Endothelial cell of umbilical vein (primary cell): ENCODE measurements around the gene EP400. TPM values are rescaled to one million over a fixed set of nuclear protein-coding genes. Genes with fewer than 3 reads are reported as not detected.

ENCODE experiments used
- BruUV-seq: library from RNA; stranded (reverse); fragments of 400-500 nt; replicated peaks from 2 replicates; lab custom pipeline; 2021; lab: Mats Ljungman, UMichigan
- CTCF ChIA-PET: fragments of 300-600, 350-600 bp; sonication (Branson Sonifier 250); formaldehyde crosslinking; loops from one replicate; lab custom pipeline; 2021; ENCODE audit warnings: antibody characterized with exemption, inconsistent platforms; lab: Charles Lee
- POLR2A ChIA-PET: fragments of 300-600, 350-600 bp; sonication (Branson Sonifier 250); formaldehyde crosslinking; loops from one replicate; lab custom pipeline; 2021; ENCODE audit warnings: antibody characterized with exemption, inconsistent platforms; lab: Charles Lee
- DNase-seq: peaks from one replicate; pipeline ENCODE4 v3.0.0-alpha.2; 2011; ENCODE audit warnings: low read depth, low spot score
- FAIRE-seq: peaks from 2 replicates; lab custom pipeline; 2011; peaks lifted over from hg19 to GRCh38; lab: Jason Lieb, UNC
- H2AFZ ChIP-seq: 2 replicates; pipeline ENCODE4 v1.6.0; 2012; ENCODE audit warnings: low read depth, low read length, control low read depth, inconsistent platforms
- H3K27ac ChIP-seq: 2 replicates; pipeline ENCODE4 v1.5.1; 2011; ENCODE audit warnings: low read depth, mild to moderate bottlenecking, control low read depth, low read length, moderate library complexity; ENCODE audit not compliant: insufficient read depth
- H3K27me3 ChIP-seq, 2 experiments: 2 replicates each; pipeline versions ENCODE4 v1.6.0 to v1.6.1; 2011; ENCODE audit warnings: low read length in 2 of 2, mixed read lengths in 1 of 2; ENCODE audit not compliant: control insufficient read depth in 2 of 2, insufficient read depth in 2 of 2
- H3K36me3 ChIP-seq, 2 experiments: 2 replicates in 1 of 2; 3 replicates in 1 of 2; pipeline ENCODE4 v1.5.1; 2011; ENCODE audit warnings: low read length in 2 of 2, mild to moderate bottlenecking in 1 of 2, moderate library complexity in 1 of 2; ENCODE audit not compliant: control insufficient read depth in 2 of 2, insufficient read depth in 2 of 2; ENCODE audit errors: extremely low read depth in 1 of 2
- H3K4me1 ChIP-seq: 3 replicates; pipeline ENCODE4 v1.5.1; 2011; ENCODE audit warnings: mild to moderate bottlenecking, low read length; ENCODE audit not compliant: control insufficient read depth, insufficient read depth; ENCODE audit errors: extremely low read depth
- H3K4me2 ChIP-seq: 2 replicates; pipeline ENCODE4 v1.6.1; 2011; ENCODE audit warnings: low read length, control low read depth, mixed read lengths; ENCODE audit not compliant: insufficient read depth
- H3K4me3 ChIP-seq, 3 experiments: fragments of 200-600 bp in 1 of 3; sonication (generic), shearing (Covaris generic) in 1 of 3; replicated peaks in 1 of 3; 2 replicates each; pipeline ENCODE4 v1.5.1; 2011 to 2016; ENCODE audit warnings: control low read depth in 3 of 3, low read length in 3 of 3, mild to moderate bottlenecking in 2 of 3, inconsistent platforms in 1 of 3, low read depth in 1 of 3, moderate library complexity in 1 of 3; ENCODE audit not compliant: insufficient read depth in 1 of 3
- H3K79me2 ChIP-seq: 2 replicates; pipeline ENCODE4 v1.6.0; 2012; ENCODE audit warnings: low read length, inconsistent platforms; ENCODE audit not compliant: control insufficient read depth, insufficient read depth
- H3K9ac ChIP-seq: replicated peaks from 2 replicates; pipeline ENCODE3; 2011; ENCODE audit warnings: low read length, control low read depth; ENCODE audit not compliant: insufficient read depth; ENCODE audit errors: extremely low read depth
- H3K9me1 ChIP-seq: replicated peaks from 3 replicates; pipeline ENCODE4 v1.6.0; 2011; ENCODE audit warnings: mild to moderate bottlenecking, low read length; ENCODE audit not compliant: control insufficient read depth, insufficient read depth; ENCODE audit errors: extremely low read depth
- H3K9me3 ChIP-seq: replicated peaks from 2 replicates; pipeline ENCODE4 v1.5.1; 2012; ENCODE audit warnings: low read length, inconsistent platforms; ENCODE audit not compliant: control insufficient read depth, insufficient read depth
- H4K20me1 ChIP-seq: replicated peaks from 2 replicates; pipeline ENCODE3; 2011; ENCODE audit warnings: mild to moderate bottlenecking, low read length; ENCODE audit not compliant: control insufficient read depth, insufficient read depth; ENCODE audit errors: extremely low read depth
- CTCF ChIP-seq, 2 donors: IDR thresholded peaks; 1 replicate in 1 of 2; 2 replicates in 1 of 2; pipeline ENCODE4 v1.5.1; 2011; ENCODE audit warnings: low read length in 2 of 2, mild to moderate bottlenecking in 2 of 2, moderate library complexity in 2 of 2, control low read depth in 1 of 2, inconsistent platforms in 1 of 2, low read depth in 1 of 2; ENCODE audit not compliant: insufficient read depth in 1 of 2; ENCODE audit errors: extremely low read depth in 1 of 2
- EZH2 ChIP-seq: IDR thresholded peaks from 2 replicates; pipeline ENCODE4 v1.6.1; 2012; ENCODE audit warnings: borderline replicate concordance, low read depth, mild to moderate bottlenecking, moderate library complexity, low read length, inconsistent platforms; ENCODE audit not compliant: severe bottlenecking
- FOS ChIP-seq: IDR thresholded peaks from 2 replicates; pipeline ENCODE4 v1.6.1; 2011; ENCODE audit warnings: mild to moderate bottlenecking, low read length, moderate library complexity, borderline replicate concordance; ENCODE audit not compliant: insufficient read depth
- GATA2 ChIP-seq: IDR thresholded peaks from 2 replicates; pipeline ENCODE4 v1.7.0; 2011; ENCODE audit warnings: low read depth, mild to moderate bottlenecking, moderate library complexity, mixed read lengths, low read length; ENCODE audit not compliant: insufficient read length, insufficient read depth
- JUN ChIP-seq: IDR thresholded peaks from 2 replicates; pipeline ENCODE4 v1.6.1; 2011; ENCODE audit warnings: borderline replicate concordance, low read depth; ENCODE audit not compliant: insufficient read length, insufficient read depth
- MAX ChIP-seq: IDR thresholded peaks from 2 replicates; pipeline ENCODE4 v1.6.1; 2011; ENCODE audit not compliant: insufficient read depth, insufficient read length
- MYC ChIP-seq: IDR thresholded peaks from one replicate; pipeline ENCODE4 v1.6.1; 2011; ENCODE audit warnings: mild to moderate bottlenecking, low read depth, low read length
- POLR2A ChIP-seq: IDR thresholded peaks from 2 replicates; pipeline ENCODE4 v1.6.1; 2012; ENCODE audit warnings: low read depth, mild to moderate bottlenecking, control low read depth, low read length
- POLR2AphosphoS5 ChIP-seq: IDR thresholded peaks from 2 replicates; pipeline ENCODE4 v1.6.1; 2012; ENCODE audit warnings: low read depth, mild to moderate bottlenecking, control low read depth, low read length, moderate library complexity; ENCODE audit not compliant: insufficient read depth
- dilution Hi-C: fragments of 300-500 bp; cut with MboI; formaldehyde crosslinking; loops from one replicate; pipeline ENCODE4 v1.15.0; 2019; ENCODE audit warnings: low sequenced_read_pairs; ENCODE audit not compliant: extremely low pct_ligation_motif_present
- intact Hi-C: fragments of 100-400 bp; cut with micrococcal nuclease; formaldehyde crosslinking; loops from one replicate; pipeline ENCODE4 v1.10.0; 2022
- polyA plus RNA-seq, 4 experiments: library from polyadenylated mRNA; depleted of rRNA in 3 of 4; stranded (reverse) in 3 of 4; unstranded in 1 of 4; fragments of >200 nt; gene quantifications; 2 replicates each; pipeline versions ENCODE4 v1.2.1 to v1.2.3, GENCODE V29; 2011 to 2012; ENCODE audit warnings: missing spikeins in 1 of 4
- total RNA-seq: library from RNA; stranded (reverse); gene quantifications from 2 replicates; pipeline ENCODE4 v1.2.3, GENCODE V29; 2021

EP400 gene
- total and polyA plus RNA-seq, 2 donors (not counting 3 experiments of a cell fraction or from before 2014, with no cell fraction given), result 9.0 to 57.7 TPM

- intact Hi-C loops, result no loop called here
Measured at GRCh38 chr12:131918311-131919050, 31.3 kb upstream of the EP400 start.

GRCh38 chr12:131919051-131919347 is 30.7 kb upstream of the EP400 start:
- intact Hi-C loops, result no loop called here
- Histone ChIP-seq H3K27me3 (no peaks in the 10 kb centered on the region), H3K4me1 (no peaks in the 10 kb centered on the region), H3K4me3 (no peak overlapping the region), H4K20me1 (no peaks in the 10 kb centered on the region), H3K9ac (no peak overlapping the region), H3K36me3 (peaks cover 5 to 47% of the 10 kb centered on the region in 2 experiments), H3K9me1 (no peaks in the 10 kb centered on the region), H3K79me2 (no peaks in the 10 kb centered on the region), H3K9me3 (no peaks in the 10 kb centered on the region), H3K4me2 (no peak overlapping the region), H3K27ac (no peak overlapping the region), H2AFZ (no peak overlapping the region)
- DNase-seq (no peak), FAIRE-seq (no peak)
- dilution Hi-C loops, result no loop called here
- POLR2A ChIA-PET, result no interaction called here
- no TSS peak for BruUV-seq
- TF ChIP-seq JUN (no peak), CTCF (IDR thresholded peaks at IDR 0.05; ENCODE audit: extremely low read depth in 1 of 2, insufficient read depth in 1 of 2, low read depth in 1 of 2, low read length in 2 of 2) (no peak), GATA2 (no peak), POLR2A (no peak), EZH2 (no peak), MYC (no peak), POLR2AphosphoS5 (no peak), FOS (no peak), MAX (no peak)
- CTCF ChIA-PET, result no interaction called here

More at GRCh38 chr12:131918311-131919050, 31.3 kb upstream of the EP400 start:
- TF ChIP-seq POLR2AphosphoS5 (no peak), MAX (no peak), POLR2A (no peak), FOS (no peak), MYC (no peak)
- Histone ChIP-seq H3K36me3 (peaks cover 5 to 48% of the 10 kb centered on the region in 2 experiments), H3K9ac (no peak overlapping the region), H3K79me2 (no peaks in the 10 kb centered on the region), H3K4me2 (no peak overlapping the region), H3K27me3 (no peaks in the 10 kb centered on the region), H3K9me3 (no peaks in the 10 kb centered on the region), H3K9me1 (no peaks in the 10 kb centered on the region), H2AFZ (no peak overlapping the region), H3K4me1 (no peaks in the 10 kb centered on the region), H4K20me1 (no peaks in the 10 kb centered on the region), H3K27ac (no peak overlapping the region), H3K4me3 (no peak overlapping the region)
- BruUV-seq, result no TSS peak
- ChIA-PET POLR2A (no interaction called here), CTCF (no interaction called here)
- dilution Hi-C loops, result no loop called here
- no peak for DNase-seq
- no peak for FAIRE-seq
